Stimulated activated CD4-positive, alpha-beta T cell treated with anti-CD3 and anti-CD28 coated beads, Interleukin-4, amount 100 ng/mL, for 24 hours (primary cell): ENCODE results near the gene ADGRA1.
A peak's percentile ranks its signal among the peaks of the same experiment; 100 is the strongest.
"Not testable (repeated sequence)": the region's sequence is repeated elsewhere in the genome, so short reads cannot be mapped to it uniquely, and the experiment has no call there.

Experiments
- DNase-seq: peaks from one replicate; pipeline ENCODE4 v3.0.0-alpha.2; 2020

ADGRA1 gene

GRCh38 chr10:133097961-133098360, 10.2 kb downstream of the ADGRA1 start:
- DNase-seq = no peak

- no peak for DNase-seq
Measured at GRCh38 chr10:133098426-133099124, 10.9 kb downstream of the ADGRA1 start.

- no peak for DNase-seq
Measured at GRCh38 chr10:133099571-133099970, 11.8 kb downstream of the ADGRA1 start.

GRCh38 chr10:133100186-133100585, 12.5 kb downstream of the ADGRA1 start:
- no peak for DNase-seq

GRCh38 chr10:133100706-133101415, 13.1 kb downstream of the ADGRA1 start:
- DNase-seq = peak; percentile 24

- DNase-seq = no peak
Measured at GRCh38 chr10:133101416-133101810, 13.7 kb downstream of the ADGRA1 start.

GRCh38 chr10:133102415-133103095, 14.8 kb downstream of the ADGRA1 start:
- no peak for DNase-seq

- no peak for DNase-seq
Measured at GRCh38 chr10:133103311-133103910, 15.7 kb downstream of the ADGRA1 start.

GRCh38 chr10:133104068-133104962, 16.6 kb downstream of the ADGRA1 start:
- DNase-seq = no peak

- no peak for DNase-seq
Measured at GRCh38 chr10:133104963-133105640, 17.4 kb downstream of the ADGRA1 start.

GRCh38 chr10:133105686-133106390, 18.1 kb downstream of the ADGRA1 start:
- no peak for DNase-seq

- DNase-seq = no peak
Measured at GRCh38 chr10:133106516-133106915, 18.8 kb downstream of the ADGRA1 start.

- no peak for DNase-seq
Measured at GRCh38 chr10:133107442-133107841, 19.7 kb downstream of the ADGRA1 start.

- no peak for DNase-seq
Measured at GRCh38 chr10:133109711-133110110, 22.0 kb downstream of the ADGRA1 start.

GRCh38 chr10:133110133-133110532, 22.4 kb downstream of the ADGRA1 start:
- DNase-seq = no peak

- DNase-seq = no peak
Measured at GRCh38 chr10:133110609-133111275, 23.0 kb downstream of the ADGRA1 start.

GRCh38 chr10:133111640-133112039, 23.9 kb downstream of the ADGRA1 start:
- not testable (repeated sequence) for DNase-seq

GRCh38 chr10:133113146-133113830, 25.6 kb downstream of the ADGRA1 start:
- no peak for DNase-seq

GRCh38 chr10:133113847-133114246, 26.1 kb downstream of the ADGRA1 start:
- DNase-seq = no peak

- DNase-seq = no peak
Measured at GRCh38 chr10:133114251-133114650, 26.5 kb downstream of the ADGRA1 start.
